IMR-90 (cell line): ENCODE data around the gene YES1.

ENCODE experiments used
- FOS ChIP-seq: fragments of 150-350 bp; IDR thresholded peaks from 2 replicates; pipeline ENCODE4 v1.6.1; 2016; ENCODE audit warnings: low read depth, low read length
- RFX5 ChIP-seq: IDR thresholded peaks from 2 replicates; pipeline ENCODE4 v1.8.0; 2012; ENCODE audit warnings: low read depth, mild to moderate bottlenecking, low read length, moderate library complexity
- TF ChIP-seq, protein P1 (sequence below): conservative IDR thresholded peaks from 2 replicates; pipeline ENCODE4 v1.5.1; 2012; ENCODE audit warnings: mild to moderate bottlenecking, low read depth, low read length, improper control_type of control experiment
- TF ChIP-seq, protein P2 (sequence below): fragments of 150-350 bp; IDR thresholded peaks from 2 replicates; pipeline ENCODE4 v1.6.1; 2017; ENCODE audit warnings: mild to moderate bottlenecking, antibody characterized with exemption, low read length, low read depth

GRCh38 chr18:685438-685837, 126.6 kb downstream of the YES1 start:
- TF ChIP-seq RFX5 (no peak), FOS (no peak)
- TF ChIP-seq, protein P1, sequence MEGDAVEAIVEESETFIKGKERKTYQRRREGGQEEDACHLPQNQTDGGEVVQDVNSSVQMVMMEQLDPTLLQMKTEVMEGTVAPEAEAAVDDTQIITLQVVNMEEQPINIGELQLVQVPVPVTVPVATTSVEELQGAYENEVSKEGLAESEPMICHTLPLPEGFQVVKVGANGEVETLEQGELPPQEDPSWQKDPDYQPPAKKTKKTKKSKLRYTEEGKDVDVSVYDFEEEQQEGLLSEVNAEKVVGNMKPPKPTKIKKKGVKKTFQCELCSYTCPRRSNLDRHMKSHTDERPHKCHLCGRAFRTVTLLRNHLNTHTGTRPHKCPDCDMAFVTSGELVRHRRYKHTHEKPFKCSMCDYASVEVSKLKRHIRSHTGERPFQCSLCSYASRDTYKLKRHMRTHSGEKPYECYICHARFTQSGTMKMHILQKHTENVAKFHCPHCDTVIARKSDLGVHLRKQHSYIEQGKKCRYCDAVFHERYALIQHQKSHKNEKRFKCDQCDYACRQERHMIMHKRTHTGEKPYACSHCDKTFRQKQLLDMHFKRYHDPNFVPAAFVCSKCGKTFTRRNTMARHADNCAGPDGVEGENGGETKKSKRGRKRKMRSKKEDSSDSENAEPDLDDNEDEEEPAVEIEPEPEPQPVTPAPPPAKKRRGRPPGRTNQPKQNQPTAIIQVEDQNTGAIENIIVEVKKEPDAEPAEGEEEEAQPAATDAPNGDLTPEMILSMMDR: no peak
- TF ChIP-seq, protein P2, sequence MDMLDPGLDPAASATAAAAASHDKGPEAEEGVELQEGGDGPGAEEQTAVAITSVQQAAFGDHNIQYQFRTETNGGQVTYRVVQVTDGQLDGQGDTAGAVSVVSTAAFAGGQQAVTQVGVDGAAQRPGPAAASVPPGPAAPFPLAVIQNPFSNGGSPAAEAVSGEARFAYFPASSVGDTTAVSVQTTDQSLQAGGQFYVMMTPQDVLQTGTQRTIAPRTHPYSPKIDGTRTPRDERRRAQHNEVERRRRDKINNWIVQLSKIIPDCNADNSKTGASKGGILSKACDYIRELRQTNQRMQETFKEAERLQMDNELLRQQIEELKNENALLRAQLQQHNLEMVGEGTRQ: no peak
